22Rv1 (cell line): Measurements from ENCODE around the gene PTPN9.

Source experiments
- H3K27ac ChIP-seq: fragments of 450-650 bp; 2 replicates; pipeline ENCODE4 v1.5.1; 2017
- CTCF ChIP-seq: fragments of 450-650 bp; IDR thresholded peaks from 2 replicates; pipeline ENCODE4 v1.5.1; 2017; ENCODE audit warnings: mild to moderate bottlenecking
- ZFX ChIP-seq: fragments of 450-650 bp; IDR thresholded peaks from 2 replicates; pipeline ENCODE4 v1.6.1; 2017; ENCODE audit warnings: antibody characterized with exemption, borderline replicate concordance

PTPN9 gene

GRCh38 chr15:75578948-75579920, at the start of gene PTPN9:
PTPN9 (minus strand) TSS chr15:75579315; CDS start chr15:75578776, 539 bp downstream.
- peak within 1 kb of the TSS; percentile 69 for H3K27ac ChIP-seq
- TF ChIP-seq ZFX (no peak), CTCF (peak; percentile 75)

- TF ChIP-seq CTCF (no peak), ZFX (no peak)
- peak within 1 kb of the TSS; percentile 89 for H3K27ac ChIP-seq
Measured at GRCh38 chr15:75625542-75626347, 46.6 kb upstream of the PTPN9 start, which contains the start of gene SNUPN. SNUPN (minus strand) TSS chr15:75625725; CDS start chr15:75621051, 4,674 bp downstream.

GRCh38 chr15:75622505-75622904, 43.4 kb upstream of the PTPN9 start:
- TF ChIP-seq CTCF (no peak), ZFX (no peak)

GRCh38 chr15:75620841-75621391, 41.8 kb upstream of the PTPN9 start:
- TF ChIP-seq CTCF (no peak), ZFX (no peak)
- no peak overlapping the region for H3K27ac ChIP-seq

More at GRCh38 chr15:75622505-75622904, 43.4 kb upstream of the PTPN9 start:
- H3K27ac ChIP-seq = no peak overlapping the region

GRCh38 chr15:75620058-75620820, 41.1 kb upstream of the PTPN9 start:
- H3K27ac ChIP-seq = no peak overlapping the region
- TF ChIP-seq CTCF (no peak), ZFX (no peak)

- TF ChIP-seq CTCF (no peak), ZFX (no peak)
- H3K27ac ChIP-seq = no peak overlapping the region
Measured at GRCh38 chr15:75616766-75617165, 37.7 kb upstream of the PTPN9 start.
